ENCODE measurements around the gene ATP23. TPM values are rescaled to one million over a fixed set of nuclear protein-coding genes. Genes with fewer than 3 reads are reported as not detected.

ATP23 gene
- total RNA-seq, 1 donor from 2014 or later: 3.4 TPM

- H3K27ac Mint-ChIP-seq (ENCODE audit: unreplicated experiment): no peak overlapping the region
- Histone ChIP-seq H4K20me1 (ENCODE audit: insufficient read depth, low read length) (no peaks in the 10 kb centered on the region), H3K27me3 (ENCODE audit: insufficient read depth, low read length) (no peaks in the 10 kb centered on the region), H2AFZ (ENCODE audit: low read depth, low read length) (no peak overlapping the region), H3K4me1 (ENCODE audit: insufficient read depth, low read length) (no peaks in the 10 kb centered on the region), H3K9ac (ENCODE audit: low read length) (no peak overlapping the region), H3K4me2 (ENCODE audit: low read length) (no peak overlapping the region), H3K27ac (ENCODE audit: low read depth, low read length) (no peak overlapping the region), H3K36me3 (ENCODE audit: insufficient read depth, low read length) (no peaks in the 10 kb centered on the region), H3K9me3 (ENCODE audit: insufficient read depth, low read depth, low read length) (no peaks in the 10 kb centered on the region), H3K4me3 (ENCODE audit: insufficient read depth, low read depth, low read length) (no peak overlapping the region), H3K79me2 (ENCODE audit: insufficient read depth, low read length) (no peaks in the 10 kb centered on the region)
- FAIRE-seq (no peak), DNase-seq (ENCODE audit: low read depth) (no peak)
- no peak overlapping the region for H3K4me3 Mint-ChIP-seq (ENCODE audit: unreplicated experiment)
- H3K36me3 Mint-ChIP-seq (ENCODE audit: low read depth, unreplicated experiment): peaks cover 7% of the 10 kb centered on the region
- no peaks in the 10 kb centered on the region for H3K27me3 Mint-ChIP-seq (ENCODE audit: low read depth, unreplicated experiment)
- peaks cover 4% of the 10 kb centered on the region for H3K4me1 Mint-ChIP-seq (ENCODE audit: low read depth, unreplicated experiment)
- TF ChIP-seq CTCF (IDR thresholded peaks at IDR 0.05; ENCODE audit: insufficient read depth, low read depth, low read length): no peak
- no peak for TF ChIP-seq EZH2 (IDR thresholded peaks at IDR 0.05; ENCODE audit: insufficient read depth, low read length)
- peaks cover 6% of the 10 kb centered on the region for H3K9me3 Mint-ChIP-seq (ENCODE audit: unreplicated experiment)
These were observed 11.4 kb downstream of the ATP23 start for GRCh38 chr12:57952766-57953165.

DNA sequence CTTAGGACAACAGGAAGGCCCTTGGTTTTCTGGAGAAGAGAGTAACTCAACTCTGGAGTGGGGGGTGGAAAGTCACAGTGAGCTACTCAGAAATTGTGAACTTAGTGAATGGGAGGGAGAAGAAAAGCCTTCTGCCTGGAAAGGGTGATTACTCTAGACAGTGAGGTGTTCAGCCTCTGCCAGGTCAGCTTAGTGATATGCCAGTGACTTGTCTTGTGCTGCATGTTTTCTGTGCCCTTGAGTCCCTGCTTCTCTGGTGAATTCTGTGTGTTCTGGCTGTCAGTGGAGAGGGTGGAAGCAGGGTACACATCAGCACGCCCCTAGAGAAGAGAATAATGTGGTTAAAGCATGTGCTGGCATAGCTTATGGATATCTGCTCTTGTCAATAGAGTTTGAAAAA, 13.4 kb downstream of the ATP23 start:
- Histone ChIP-seq H3K36me3 (ENCODE audit: insufficient read depth, low read length) (no peaks in the 10 kb centered on the region), H3K4me2 (ENCODE audit: low read length) (no peak overlapping the region), H3K4me1 (ENCODE audit: insufficient read depth, low read length) (no peaks in the 10 kb centered on the region), H3K27ac (ENCODE audit: low read depth, low read length) (no peak overlapping the region), H3K4me3 (ENCODE audit: insufficient read depth, low read depth, low read length) (no peak overlapping the region), H3K9me3 (ENCODE audit: insufficient read depth, low read depth, low read length) (no peaks in the 10 kb centered on the region), H4K20me1 (ENCODE audit: insufficient read depth, low read length) (no peaks in the 10 kb centered on the region), H2AFZ (ENCODE audit: low read depth, low read length) (no peak overlapping the region), H3K9ac (ENCODE audit: low read length) (no peak overlapping the region), H3K79me2 (ENCODE audit: insufficient read depth, low read length) (no peaks in the 10 kb centered on the region), H3K27me3 (ENCODE audit: insufficient read depth, low read length) (no peaks in the 10 kb centered on the region)
- no peak for TF ChIP-seq CTCF (IDR thresholded peaks at IDR 0.05; ENCODE audit: insufficient read depth, low read depth, low read length)
- TF ChIP-seq EZH2 (IDR thresholded peaks at IDR 0.05; ENCODE audit: insufficient read depth, low read length): no peak
- Mint-ChIP-seq H3K4me1 (ENCODE audit: low read depth, unreplicated experiment) (peaks cover 4% of the 10 kb centered on the region), H3K9me3 (ENCODE audit: unreplicated experiment) (peaks cover 15% of the 10 kb centered on the region), H3K27me3 (ENCODE audit: low read depth, unreplicated experiment) (no peaks in the 10 kb centered on the region), H3K4me3 (ENCODE audit: unreplicated experiment) (no peak overlapping the region), H3K36me3 (ENCODE audit: low read depth, unreplicated experiment) (peaks cover 20% of the 10 kb centered on the region), H3K27ac (ENCODE audit: unreplicated experiment) (no peak overlapping the region)
- FAIRE-seq (no peak), DNase-seq (ENCODE audit: low read depth) (no peak)

GRCh38 chr12:57958061-57958657, 16.8 kb downstream of the ATP23 start:
- Histone ChIP-seq H4K20me1 (ENCODE audit: insufficient read depth, low read length) (no peaks in the 10 kb centered on the region), H3K36me3 (ENCODE audit: insufficient read depth, low read length) (no peaks in the 10 kb centered on the region), H3K4me2 (ENCODE audit: low read length) (no peak overlapping the region), H3K79me2 (ENCODE audit: insufficient read depth, low read length) (no peaks in the 10 kb centered on the region), H3K4me3 (ENCODE audit: insufficient read depth, low read depth, low read length) (no peak overlapping the region), H3K27ac (ENCODE audit: low read depth, low read length) (no peak overlapping the region), H3K4me1 (ENCODE audit: insufficient read depth, low read length) (no peaks in the 10 kb centered on the region), H3K9me3 (ENCODE audit: insufficient read depth, low read depth, low read length) (no peaks in the 10 kb centered on the region), H3K9ac (ENCODE audit: low read length) (no peak overlapping the region), H3K27me3 (ENCODE audit: insufficient read depth, low read length) (no peaks in the 10 kb centered on the region), H2AFZ (ENCODE audit: low read depth, low read length) (no peak overlapping the region)
- FAIRE-seq (no peak), DNase-seq (ENCODE audit: low read depth) (no peak)
- no peak overlapping the region for H3K4me3 Mint-ChIP-seq (ENCODE audit: unreplicated experiment)
- H3K27me3 Mint-ChIP-seq (ENCODE audit: low read depth, unreplicated experiment): no peaks in the 10 kb centered on the region
- H3K4me1 Mint-ChIP-seq (ENCODE audit: low read depth, unreplicated experiment): peaks cover 4% of the 10 kb centered on the region
- H3K36me3 Mint-ChIP-seq (ENCODE audit: low read depth, unreplicated experiment): peaks cover 20% of the 10 kb centered on the region
- TF ChIP-seq EZH2 (IDR thresholded peaks at IDR 0.05; ENCODE audit: insufficient read depth, low read length): no peak
- TF ChIP-seq CTCF (IDR thresholded peaks at IDR 0.05; ENCODE audit: insufficient read depth, low read depth, low read length): no peak
- H3K27ac Mint-ChIP-seq (ENCODE audit: unreplicated experiment): no peak overlapping the region
- peaks cover 25% of the 10 kb centered on the region for H3K9me3 Mint-ChIP-seq (ENCODE audit: unreplicated experiment)

Data from astrocyte (in vitro differentiated cells and primary cell).